H9 (cell line): ENCODE data around the gene EIF4E1B. TPM values are rescaled to one million over a fixed set of nuclear protein-coding genes. Genes with fewer than 3 reads are reported as not detected.

Experiments used
- DNase-seq: peaks from one replicate; pipeline ENCODE4 v3.0.0-alpha.2; 2017
- H2AFZ ChIP-seq: one replicate; pipeline ENCODE4 v1.6.1; 2013; ENCODE audit warnings: mild to moderate bottlenecking, low read length, control low read depth, moderate library complexity
- H2AK5ac ChIP-seq: 2 replicates; pipeline ENCODE4 v1.6.1; 2013; ENCODE audit warnings: low read length, control low read depth, mixed read lengths; ENCODE audit not compliant: insufficient read length
- H2BK120ac ChIP-seq: one replicate; pipeline ENCODE4 v1.6.1; 2013; ENCODE audit warnings: low read depth, mild to moderate bottlenecking, low read length, control low read depth, inconsistent platforms; ENCODE audit not compliant: poor library complexity, severe bottlenecking
- H2BK12ac ChIP-seq: 2 replicates; pipeline ENCODE4 v1.6.1; 2013; ENCODE audit warnings: low read length, control low read depth, mixed read lengths, low read depth; ENCODE audit not compliant: insufficient read length
- H2BK15ac ChIP-seq: 2 replicates; pipeline ENCODE4 v1.6.1; 2013; ENCODE audit warnings: low read depth, low read length, control low read depth
- H2BK20ac ChIP-seq: one replicate; pipeline ENCODE4 v1.6.1; 2013; ENCODE audit warnings: low read depth, mild to moderate bottlenecking, low read length, control low read depth, inconsistent platforms; ENCODE audit not compliant: poor library complexity, severe bottlenecking
- H2BK5ac ChIP-seq: 2 replicates; pipeline ENCODE4 v1.6.1; 2013; ENCODE audit warnings: low read length, control low read depth, mixed read lengths; ENCODE audit not compliant: insufficient read length
- H3K14ac ChIP-seq: 2 replicates; pipeline ENCODE4 v1.6.1; 2013; ENCODE audit warnings: low read length, control low read depth; ENCODE audit not compliant: insufficient read depth
- H3K18ac ChIP-seq: 2 replicates; pipeline ENCODE4 v1.6.1; 2013; ENCODE audit warnings: low read depth, mild to moderate bottlenecking, mixed read lengths, low read length, control low read depth; ENCODE audit not compliant: insufficient read length
- H3K23ac ChIP-seq: 2 replicates; pipeline ENCODE4 v1.6.1; 2013; ENCODE audit warnings: low read length, control low read depth, mixed read lengths, low read depth; ENCODE audit not compliant: insufficient read length
- H3K23me2 ChIP-seq: 2 replicates; pipeline ENCODE4 v1.6.1; 2013; ENCODE audit warnings: low read depth, mild to moderate bottlenecking, mixed read lengths, low read length, control low read depth; ENCODE audit not compliant: insufficient read length, poor library complexity, severe bottlenecking
- H3K27ac ChIP-seq: 2 replicates; pipeline ENCODE4 v1.5.1; 2013; ENCODE audit warnings: low read length, control low read depth, mixed read lengths, low read depth; ENCODE audit not compliant: insufficient read length
- H3K27me3 ChIP-seq: 2 replicates; pipeline ENCODE4 v1.6.1; 2013; ENCODE audit warnings: low read length, control low read depth, inconsistent platforms; ENCODE audit not compliant: insufficient read depth
- H3K4ac ChIP-seq: 2 replicates; pipeline ENCODE4 v1.6.1; 2013; ENCODE audit warnings: low read depth, mild to moderate bottlenecking, control low read depth, inconsistent platforms, low read length, moderate library complexity
- H3K4me1 ChIP-seq: 2 replicates; pipeline ENCODE4 v1.6.1; 2013; ENCODE audit warnings: low read length, control low read depth, inconsistent platforms; ENCODE audit not compliant: insufficient read depth
- H3K4me2 ChIP-seq: 2 replicates; pipeline ENCODE4 v1.6.1; 2013; ENCODE audit warnings: low read length, control low read depth, mixed read lengths; ENCODE audit not compliant: insufficient read length, insufficient read depth
- H3K56ac ChIP-seq: 2 replicates; pipeline ENCODE4 v1.6.1; 2013; ENCODE audit warnings: low read depth, mild to moderate bottlenecking, mixed read lengths, low read length, control low read depth; ENCODE audit not compliant: insufficient read length
- H3K79me1 ChIP-seq: 2 replicates; pipeline ENCODE4 v1.6.1; 2013; ENCODE audit warnings: low read depth, mild to moderate bottlenecking, moderate library complexity, low read length, control low read depth, inconsistent platforms; ENCODE audit not compliant: insufficient read depth, poor library complexity, severe bottlenecking
- H3K79me2 ChIP-seq: 2 replicates; pipeline ENCODE4 v1.6.1; 2013; ENCODE audit warnings: low read length, control low read depth, inconsistent platforms; ENCODE audit not compliant: insufficient read depth
- H3K9ac ChIP-seq: 2 replicates; pipeline ENCODE4 v1.6.1; 2013; ENCODE audit warnings: low read length, control low read depth, mixed read lengths; ENCODE audit not compliant: insufficient read length; ENCODE audit errors: extremely low read depth
- H3K9me3 ChIP-seq: one replicate; pipeline ENCODE4 v1.6.1; 2013; ENCODE audit warnings: low read depth, low read length, inconsistent platforms; ENCODE audit not compliant: control insufficient read depth
- H3T11ph ChIP-seq: one replicate; pipeline ENCODE4 v1.6.1; 2013; ENCODE audit warnings: mild to moderate bottlenecking, low read length, control low read depth, inconsistent platforms
- H4K20me1 ChIP-seq: one replicate; pipeline ENCODE4 v1.6.1; 2013; ENCODE audit not compliant: control insufficient read depth, insufficient read length, insufficient read depth
- H4K5ac ChIP-seq: 2 replicates; pipeline ENCODE4 v1.6.1; 2013; ENCODE audit warnings: low read depth, mild to moderate bottlenecking, mixed read lengths, low read length, control low read depth; ENCODE audit not compliant: insufficient read length
- H4K8ac ChIP-seq: replicated peaks from 2 replicates; pipeline ENCODE4 v1.6.1; 2013; ENCODE audit warnings: low read length, control low read depth, mixed read lengths, low read depth; ENCODE audit not compliant: insufficient read length
- H4K91ac ChIP-seq: 2 replicates; pipeline ENCODE4 v1.6.1; 2013; ENCODE audit warnings: low read depth, mild to moderate bottlenecking, moderate library complexity, mixed read lengths, low read length, control low read depth; ENCODE audit not compliant: insufficient read length
- H3K27ac Mint-ChIP-seq, 3 experiments: 2 replicates in 2 of 3; 3 replicates in 1 of 3; pipeline ENCODE4 v1.8.0; 2020 to 2021; ENCODE audit warnings: mixed read lengths in 3 of 3, mild to moderate bottlenecking in 1 of 3, moderate library complexity in 1 of 3
- H3K27me3 Mint-ChIP-seq: 2 replicates; pipeline ENCODE4 v1.8.0; 2021; ENCODE audit warnings: low read depth, mild to moderate bottlenecking, moderate library complexity, mixed read lengths
- H3K36me3 Mint-ChIP-seq, 3 experiments: 2 replicates in 2 of 3; 3 replicates in 1 of 3; pipeline ENCODE4 v1.8.0; 2020 to 2021; ENCODE audit warnings: low read depth in 3 of 3, mixed read lengths in 3 of 3; ENCODE audit not compliant: insufficient read depth in 1 of 3
- H3K4me1 Mint-ChIP-seq, 2 experiments: 2 replicates each; pipeline ENCODE4 v1.8.0; 2020; ENCODE audit warnings: mixed read lengths in 2 of 2
- H3K4me3 Mint-ChIP-seq, 2 experiments: 2 replicates in 1 of 2; 3 replicates in 1 of 2; pipeline ENCODE4 v1.8.0; 2020 to 2021; ENCODE audit warnings: mild to moderate bottlenecking in 2 of 2, mixed read lengths in 2 of 2, moderate library complexity in 1 of 2
- H3K9me3 Mint-ChIP-seq, 2 experiments: 2 replicates in 1 of 2; 3 replicates in 1 of 2; pipeline ENCODE4 v1.8.0; 2020; ENCODE audit warnings: mild to moderate bottlenecking in 2 of 2, mixed read lengths in 2 of 2, moderate library complexity in 1 of 2
- CTCF ChIP-seq: fragments of 200-600 bp; sonication (generic); conservative IDR thresholded peaks from 3 replicates; pipeline ENCODE4 v1.8.0; 2021; ENCODE audit warnings: antibody characterized with exemption, mild to moderate bottlenecking
- WGBS: extraction: QIAGEN DNeasy Blood & Tissue Kit; methylation state at CpG from one replicate; pipeline ENCODE4 v1.1.7; 2013; ENCODE audit warnings: missing lambda C conversion rate, low lambda C conversion rate, mixed read lengths; ENCODE audit not compliant: insufficient read length; ENCODE audit errors: extremely low coverage; 5-methylcytosine and 5-hydroxymethylcytosine counted together
- total RNA-seq: library from RNA; stranded (reverse); gene quantifications from 2 replicates; pipeline ENCODE4 v1.2.1, GENCODE V29; 2021

EIF4E1B gene
- total RNA-seq, 1 experiment from 2014 or later, result 1.3 TPM

GRCh38 chr5:176691524-176691923 is 61.0 kb downstream of the EIF4E1B start:
- Histone ChIP-seq H3K4ac (no peak overlapping the region), H3K27ac (no peak overlapping the region), H2AFZ (no peak overlapping the region), H3K9me3 (no peaks in the 10 kb centered on the region), H3K14ac (no peak overlapping the region), H2BK5ac (no peak overlapping the region), H2BK20ac (no peak overlapping the region), H3K27me3 (no peaks in the 10 kb centered on the region), H4K8ac (no peak overlapping the region), H3K23ac (no peak overlapping the region), H2BK120ac (no peak overlapping the region), H4K5ac (no peak overlapping the region), H4K91ac (no peak overlapping the region), H3K4me1 (no peaks in the 10 kb centered on the region; the same call in 1 of the 2 replicates), H2AK5ac (no peak overlapping the region), H3K79me2 (no peaks in the 10 kb centered on the region), H3K18ac (no peak overlapping the region), H2BK15ac (no peak overlapping the region), H3K9ac (no peak overlapping the region), H3K23me2 (no peaks in the 10 kb centered on the region), H3T11ph (no peak overlapping the region), H3K79me1 (no peaks in the 10 kb centered on the region), H3K56ac (no peak overlapping the region), H4K20me1 (no peaks in the 10 kb centered on the region), H3K4me2 (no peak overlapping the region), H2BK12ac (no peak overlapping the region)
- TF ChIP-seq CTCF, result no peak
- Mint-ChIP-seq H3K27me3 (peaks cover 15% of the 10 kb centered on the region), H3K36me3 (no peaks in the 10 kb centered on the region), H3K27ac (no peak overlapping the region), H3K9me3 (no peaks in the 10 kb centered on the region; a peak in 1 of 5 replicates), H3K4me1 (peaks cover 50 to 60% of the 10 kb centered on the region in 2 experiments), H3K4me3 (no peak overlapping the region)
- WGBS, result no CpG with 5 or more reads among the region's 1 CpG
- DNase-seq, result no peak
